Stomach smooth muscle (tissue), 2 donors: ENCODE results near the gene CCNC.
"Not testable (repeated sequence)": the region's sequence is repeated elsewhere in the genome, so short reads cannot be mapped to it uniquely, and the experiment has no call there.

Experiments used
- H3K27ac ChIP-seq: one replicate; pipeline ENCODE4 v1.7.0; 2013; ENCODE audit warnings: mild to moderate bottlenecking, low read length, inconsistent platforms
- H3K27me3 ChIP-seq, 2 donors: one replicate each; pipeline ENCODE4 v1.7.0; 2013; ENCODE audit warnings: low read length in 2 of 2; ENCODE audit not compliant: insufficient read depth in 2 of 2, control insufficient read depth in 1 of 2
- H3K36me3 ChIP-seq, 2 donors: one replicate each; pipeline ENCODE4 v1.7.0; 2013; ENCODE audit warnings: low read length in 2 of 2; ENCODE audit not compliant: control insufficient read depth in 2 of 2, insufficient read depth in 2 of 2
- H3K4me1 ChIP-seq: one replicate; pipeline ENCODE4 v1.7.0; 2013; ENCODE audit warnings: low read length; ENCODE audit not compliant: control insufficient read depth, insufficient read depth
- H3K4me3 ChIP-seq, 2 donors: one replicate each; pipeline ENCODE4 v1.7.0; 2013; ENCODE audit warnings: low read length in 2 of 2
- H3K9ac ChIP-seq, 2 donors: one replicate each; pipeline ENCODE4 v1.7.0; 2013; ENCODE audit warnings: low read length in 2 of 2, mild to moderate bottlenecking in 1 of 2
- H3K9me3 ChIP-seq, 2 donors: one replicate each; pipeline ENCODE4 v1.7.0; 2013; ENCODE audit warnings: low read length in 2 of 2; ENCODE audit not compliant: control insufficient read depth in 2 of 2
- donor health status: healthy.
- donor health status: Pancreatic carcinoma.

The CCNC gene

GRCh38 chr6:99594696-99595095, 26.2 kb upstream of the CCNC start:
- H3K27ac ChIP-seq, H3K9me3 ChIP-seq, H3K4me3 ChIP-seq, H3K36me3 ChIP-seq, H3K4me1 ChIP-seq, H3K9ac ChIP-seq: not testable (repeated sequence)
- H3K27me3 ChIP-seq = peaks cover 48 to 74% of the 10 kb centered on the region in 2 donors

DNA sequence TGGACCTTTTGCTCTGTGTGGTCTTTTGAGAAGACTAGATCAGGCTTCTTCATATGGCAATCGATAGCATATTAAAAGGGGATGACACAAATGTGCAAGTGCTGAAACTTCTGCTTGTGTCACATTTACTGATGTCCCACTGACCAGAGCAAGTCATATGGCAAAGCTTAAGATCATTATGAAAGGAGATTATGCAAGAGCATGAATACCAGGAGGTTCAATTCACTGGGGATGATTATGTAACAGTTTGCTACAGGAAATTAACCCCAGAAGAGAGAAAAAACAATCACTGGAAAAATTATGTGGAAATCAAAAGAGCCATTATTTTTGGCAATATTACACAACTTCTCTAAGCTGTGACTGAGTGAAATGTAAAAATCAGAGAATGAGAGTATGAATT, 24.4 kb upstream of the CCNC start:
- no peak overlapping the region for H3K4me3 ChIP-seq
- H3K27me3 ChIP-seq = peaks cover 56 to 78% of the 10 kb centered on the region in 2 donors
- H3K4me1 ChIP-seq = peaks cover 22% of the 10 kb centered on the region
- H3K9me3 ChIP-seq = peaks cover 0 to 6% of the 10 kb centered on the region in 2 donors
- no peak overlapping the region for H3K27ac ChIP-seq
- H3K9ac ChIP-seq = no peak overlapping the region
- no peaks in the 10 kb centered on the region for H3K36me3 ChIP-seq

- H3K36me3 ChIP-seq = no peaks in the 10 kb centered on the region
- no peak overlapping the region for H3K4me3 ChIP-seq
- H3K9me3 ChIP-seq = peaks cover 0 to 6% of the 10 kb centered on the region in 2 donors
- no peak overlapping the region for H3K27ac ChIP-seq
- no peak overlapping the region for H3K9ac ChIP-seq
- H3K27me3 ChIP-seq = peaks cover 56 to 73% of the 10 kb centered on the region in 2 donors
- H3K4me1 ChIP-seq = peaks cover 22% of the 10 kb centered on the region
Observed at GRCh38 chr6:99591673-99592364, 23.4 kb upstream of the CCNC start.

GRCh38 chr6:99590728-99591672, 22.5 kb upstream of the CCNC start:
- peaks cover 50 to 77% of the 10 kb centered on the region in 2 donors for H3K27me3 ChIP-seq
- peaks cover 0 to 6% of the 10 kb centered on the region in 2 donors for H3K9me3 ChIP-seq
- H3K36me3 ChIP-seq = no peaks in the 10 kb centered on the region
- H3K27ac ChIP-seq = no peak overlapping the region
- H3K4me3 ChIP-seq = peak overlapping the region in 1 of 2 donors; percentile 35
- H3K4me1 ChIP-seq = peaks cover 22% of the 10 kb centered on the region
- no peak overlapping the region for H3K9ac ChIP-seq

DNA sequence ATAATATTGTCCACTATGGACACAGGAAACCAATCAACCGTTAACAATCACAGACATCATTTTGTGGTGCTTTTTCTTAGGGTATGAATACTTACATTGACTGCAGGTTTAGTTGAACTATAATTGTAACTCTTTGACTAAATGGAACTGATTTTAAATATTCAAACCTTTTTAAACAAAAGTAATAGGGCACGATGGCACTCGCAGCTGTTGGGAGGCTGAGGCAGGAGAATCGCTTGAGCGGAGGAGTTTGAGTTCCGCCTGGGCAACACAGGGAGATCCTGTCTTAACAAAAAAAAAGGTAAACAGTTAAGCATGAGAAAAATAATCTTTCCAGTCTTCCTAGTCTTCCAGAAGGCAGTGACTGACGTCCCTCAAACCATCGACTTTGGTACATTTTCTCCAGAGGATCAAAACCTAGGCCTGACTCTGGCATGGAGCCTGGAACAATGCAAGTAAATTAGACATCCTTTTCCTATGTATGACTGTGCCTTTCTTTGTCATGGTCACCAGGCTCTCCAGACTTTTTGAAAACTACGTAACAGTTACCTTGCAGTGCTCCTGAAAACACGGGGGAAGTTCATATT, 21.5 kb upstream of the CCNC start:
- H3K27me3 ChIP-seq = peaks cover 43 to 71% of the 10 kb centered on the region in 2 donors
- peaks cover 0 to 6% of the 10 kb centered on the region in 2 donors for H3K9me3 ChIP-seq
- H3K36me3 ChIP-seq = no peaks in the 10 kb centered on the region
- H3K27ac ChIP-seq = no peak overlapping the region
- peaks cover 22% of the 10 kb centered on the region for H3K4me1 ChIP-seq
- no peak overlapping the region for H3K9ac ChIP-seq
- no peak overlapping the region for H3K4me3 ChIP-seq

DNA sequence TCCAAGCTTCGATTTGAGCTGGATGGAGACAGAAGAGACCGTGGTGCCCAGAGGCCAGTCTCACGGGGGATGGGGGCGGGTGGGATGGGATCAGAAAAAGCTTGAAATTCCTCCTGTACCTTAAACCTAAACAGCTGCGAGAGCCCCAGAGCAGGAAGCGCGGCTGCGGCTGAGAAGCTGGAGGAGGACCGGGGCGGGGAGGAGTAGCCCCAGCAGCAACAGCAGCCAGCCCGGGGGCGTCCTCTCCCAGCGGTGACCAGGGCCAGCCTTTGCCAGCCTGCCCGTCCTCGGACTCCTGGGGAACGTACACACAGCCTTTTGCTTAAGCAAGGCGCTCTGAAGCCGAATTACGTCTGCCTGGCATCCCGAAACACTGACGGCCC, 20.8 kb upstream of the CCNC start:
- peak overlapping the region; percentile 67 to 76 for H3K4me3 ChIP-seq
- no peaks in the 10 kb centered on the region for H3K36me3 ChIP-seq
- H3K27ac ChIP-seq = no peak overlapping the region
- peaks cover 0 to under 1% of the 10 kb centered on the region in 2 donors for H3K9me3 ChIP-seq
- H3K4me1 ChIP-seq = peaks cover 22% of the 10 kb centered on the region
- peaks cover 43 to 65% of the 10 kb centered on the region in 2 donors for H3K27me3 ChIP-seq
- H3K9ac ChIP-seq = no peak overlapping the region

DNA sequence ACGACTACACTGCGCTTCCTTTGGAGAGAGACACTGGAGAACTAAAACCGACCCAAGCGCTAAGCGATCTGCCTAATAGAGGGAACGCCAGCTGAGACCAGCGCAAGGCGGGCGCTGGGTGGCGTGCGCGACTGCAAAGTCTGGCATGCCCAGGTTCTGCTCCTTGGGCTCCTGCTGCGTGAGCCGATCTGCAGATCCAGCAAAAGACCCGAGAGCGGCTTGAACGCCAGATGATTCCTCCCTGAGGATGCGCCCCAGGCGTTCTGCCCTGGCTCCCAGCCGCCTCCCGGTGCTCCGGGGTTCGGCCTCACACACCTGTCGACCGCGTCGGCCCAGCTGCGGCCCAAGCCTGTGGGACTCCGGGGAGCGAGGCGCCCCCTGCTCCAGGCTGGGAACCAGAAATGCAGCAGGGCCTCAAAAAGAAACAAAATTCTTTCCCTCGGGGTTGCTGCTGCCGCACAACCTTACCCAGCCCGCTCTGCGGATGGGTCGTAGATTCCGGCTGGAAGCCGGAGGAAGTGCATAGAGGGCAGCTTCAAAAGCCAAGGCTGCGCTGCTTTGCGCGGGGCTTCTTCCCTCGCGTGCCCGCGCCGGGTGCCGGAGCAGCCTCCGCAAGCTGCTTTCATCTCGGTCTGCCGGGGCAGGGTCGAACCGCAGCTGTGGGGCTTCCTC, 20.3 kb upstream of the CCNC start:
- peak overlapping the region; percentile 67 to 76 for H3K4me3 ChIP-seq
- H3K9me3 ChIP-seq = no peaks in the 10 kb centered on the region

DNA sequence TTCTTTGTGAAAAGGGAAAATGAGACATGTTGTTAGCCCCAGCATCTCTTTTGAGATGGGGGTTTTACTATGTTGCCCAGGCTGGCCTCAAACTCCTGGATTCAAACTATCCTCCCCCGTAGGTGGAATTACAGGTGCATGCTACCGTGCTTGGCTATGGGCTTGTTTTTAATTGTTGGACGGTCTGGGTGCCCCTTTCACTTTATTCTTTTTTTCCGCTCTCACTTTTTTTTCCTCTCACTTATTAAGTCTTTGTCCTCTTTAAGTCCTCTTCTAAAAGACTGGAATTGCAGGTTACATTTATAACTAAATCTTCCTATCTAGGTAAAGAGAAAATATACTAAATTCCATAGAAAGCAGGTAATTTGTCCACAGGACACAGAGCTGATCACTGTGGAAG, 19.3 kb upstream of the CCNC start:
- H3K4me1 ChIP-seq = peaks cover 22% of the 10 kb centered on the region
- H3K4me3 ChIP-seq = no peak overlapping the region
- H3K27me3 ChIP-seq = peaks cover 40 to 55% of the 10 kb centered on the region in 2 donors
- H3K9ac ChIP-seq = no peak overlapping the region
- H3K36me3 ChIP-seq = no peaks in the 10 kb centered on the region
- no peak overlapping the region for H3K27ac ChIP-seq
- H3K9me3 ChIP-seq = no peaks in the 10 kb centered on the region

More for the DNA sequence above, 20.3 kb upstream of the CCNC start:
- Histone ChIP-seq H3K9ac (peak overlapping the region in 1 of 2 donors; percentile 30), H3K27ac (no peak overlapping the region), H3K4me1 (peaks cover 22% of the 10 kb centered on the region), H3K36me3 (no peaks in the 10 kb centered on the region), H3K27me3 (peaks cover 43 to 59% of the 10 kb centered on the region in 2 donors)

GRCh38 chr6:99579781-99580180, 11.3 kb upstream of the CCNC start:
- Histone ChIP-seq H3K36me3 (no peaks in the 10 kb centered on the region), H3K9me3 (no peaks in the 10 kb centered on the region), H3K4me1 (no peaks in the 10 kb centered on the region), H3K27ac (no peak overlapping the region), H3K9ac (no peak overlapping the region), H3K27me3 (no peaks in the 10 kb centered on the region), H3K4me3 (no peak overlapping the region)

DNA sequence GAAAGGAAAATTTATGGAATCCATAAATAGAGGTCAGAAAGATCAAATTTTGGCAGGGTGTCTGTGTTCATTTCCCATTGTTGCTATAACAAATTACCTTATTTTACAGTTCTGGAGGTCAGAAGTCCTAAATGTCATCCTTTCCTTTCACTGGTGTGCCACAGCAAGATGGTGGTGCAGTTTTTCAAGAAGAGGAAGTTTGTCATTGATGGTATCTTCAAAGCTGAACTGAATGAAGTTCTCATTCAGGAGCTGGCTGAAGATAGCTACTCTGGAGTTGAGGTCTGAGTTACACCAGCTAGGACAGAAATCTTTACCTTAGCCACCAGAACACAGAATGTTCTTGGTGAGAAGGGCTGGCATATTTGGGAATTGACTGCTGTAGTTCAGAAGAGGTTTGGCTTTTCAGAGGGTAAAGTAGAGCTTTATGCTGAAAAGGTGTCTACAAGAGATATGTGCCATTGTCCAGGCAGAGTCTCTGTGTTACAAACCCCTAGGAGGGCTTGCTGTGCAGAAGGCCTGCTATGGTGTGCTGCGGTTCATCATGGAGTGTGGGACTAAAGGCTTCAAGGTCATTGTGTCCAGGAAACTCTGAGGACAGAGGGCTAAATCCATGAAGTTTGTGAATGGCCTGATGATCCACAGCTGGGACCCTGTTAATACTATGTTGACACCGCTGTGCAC, 7.2 kb upstream of the CCNC start:
- H3K4me1 ChIP-seq = no peaks in the 10 kb centered on the region
- H3K4me3 ChIP-seq = no peak overlapping the region
- no peaks in the 10 kb centered on the region for H3K36me3 ChIP-seq
- no peaks in the 10 kb centered on the region for H3K27me3 ChIP-seq
- no peak overlapping the region for H3K9ac ChIP-seq
- no peaks in the 10 kb centered on the region for H3K9me3 ChIP-seq
- no peak overlapping the region for H3K27ac ChIP-seq
